CD8-positive, alpha-beta memory T cell (primary cell): Measurements from ENCODE around the gene DGKB. TPM values are rescaled to one million over a fixed set of nuclear protein-coding genes. Genes with fewer than 3 reads are reported as not detected.

Experiments used
- CTCF ChIA-PET: fragments of 350-600 bp; sonication (Branson Sonifier 250); formaldehyde crosslinking; loops from one replicate; lab custom pipeline; 2021; ENCODE audit warnings: antibody characterized with exemption; lab: Charles Lee
- POLR2A ChIA-PET: fragments of 350-600 bp; sonication (Branson Sonifier 250); formaldehyde crosslinking; loops from one replicate; lab custom pipeline; 2021; ENCODE audit warnings: antibody characterized with exemption; lab: Charles Lee
- DNase-seq, 5 donors: peaks; one replicate each; pipeline versions ENCODE4 v3.0.0 to v3.0.0-alpha.2; 2020 to 2022; ENCODE audit warnings: mixed read lengths in 1 of 5
- H3K27ac ChIP-seq: one replicate; pipeline ENCODE4 v1.7.0; 2013; ENCODE audit warnings: low read depth, mild to moderate bottlenecking, low read length, moderate library complexity
- H3K27me3 ChIP-seq: 2 replicates; pipeline ENCODE4 v1.7.0; 2013; ENCODE audit warnings: low read length, mild to moderate bottlenecking; ENCODE audit not compliant: insufficient read depth, poor library complexity, severe bottlenecking
- H3K36me3 ChIP-seq: 2 replicates; pipeline ENCODE4 v1.7.0; 2013; ENCODE audit warnings: mild to moderate bottlenecking, low read length, moderate library complexity; ENCODE audit not compliant: insufficient read depth
- H3K4me1 ChIP-seq: 2 replicates; pipeline ENCODE4 v1.7.0; 2013; ENCODE audit warnings: mild to moderate bottlenecking, low read length, moderate library complexity; ENCODE audit not compliant: insufficient read depth
- H3K4me3 ChIP-seq: 2 replicates; pipeline ENCODE4 v1.7.0; 2013; ENCODE audit warnings: mild to moderate bottlenecking, low read length
- H3K9me3 ChIP-seq: 2 replicates; pipeline ENCODE4 v1.7.0; 2013; ENCODE audit warnings: mild to moderate bottlenecking, low read length
- H3K27ac Mint-ChIP-seq, 8 donors: one replicate each; pipeline ENCODE4 v1.8.0; 2020 to 2021; ENCODE audit warnings: mixed read lengths in 8 of 8, mild to moderate bottlenecking in 6 of 8, inconsistent platforms in 3 of 8, moderate library complexity in 3 of 8
- H3K27me3 Mint-ChIP-seq, 2 donors: one replicate each; pipeline ENCODE4 v1.8.0; 2020 to 2021; ENCODE audit warnings: mixed read lengths in 2 of 2, mild to moderate bottlenecking in 1 of 2, moderate library complexity in 1 of 2
- H3K36me3 Mint-ChIP-seq, 3 donors: one replicate each; pipeline ENCODE4 v1.8.0; 2020 to 2021; ENCODE audit warnings: mixed read lengths in 3 of 3, inconsistent platforms in 1 of 3, mild to moderate bottlenecking in 1 of 3
- H3K4me1 Mint-ChIP-seq, 3 donors: one replicate each; pipeline ENCODE4 v1.8.0; 2020 to 2021; ENCODE audit warnings: mixed read lengths in 3 of 3, inconsistent platforms in 1 of 3, mild to moderate bottlenecking in 1 of 3
- H3K4me3 Mint-ChIP-seq, 7 donors: one replicate each; pipeline ENCODE4 v1.8.0; 2020 to 2021; ENCODE audit warnings: mixed read lengths in 7 of 7, mild to moderate bottlenecking in 6 of 7, moderate library complexity in 4 of 7, inconsistent platforms in 2 of 7
- H3K9me3 Mint-ChIP-seq, 5 donors: one replicate each; pipeline ENCODE4 v1.8.0; 2020 to 2022; ENCODE audit warnings: mixed read lengths in 5 of 5, mild to moderate bottlenecking in 3 of 5, moderate library complexity in 2 of 5, inconsistent platforms in 1 of 5
- polyA plus RNA-seq: library from polyadenylated mRNA; unstranded; fragments of 300-500 nt; fragmentation: Illumina TruSeq; gene quantifications from one replicate; pipeline ENCODE4 v1.2.3, GENCODE V29; 2021
- total RNA-seq, 2 experiments: library from RNA; stranded (reverse); gene quantifications; one replicate each; pipeline ENCODE4 v1.2.3, GENCODE V29; 2021

Gene DGKB
- total and polyA plus RNA-seq, 3 experiments from 2014 or later: not detected

DNA sequence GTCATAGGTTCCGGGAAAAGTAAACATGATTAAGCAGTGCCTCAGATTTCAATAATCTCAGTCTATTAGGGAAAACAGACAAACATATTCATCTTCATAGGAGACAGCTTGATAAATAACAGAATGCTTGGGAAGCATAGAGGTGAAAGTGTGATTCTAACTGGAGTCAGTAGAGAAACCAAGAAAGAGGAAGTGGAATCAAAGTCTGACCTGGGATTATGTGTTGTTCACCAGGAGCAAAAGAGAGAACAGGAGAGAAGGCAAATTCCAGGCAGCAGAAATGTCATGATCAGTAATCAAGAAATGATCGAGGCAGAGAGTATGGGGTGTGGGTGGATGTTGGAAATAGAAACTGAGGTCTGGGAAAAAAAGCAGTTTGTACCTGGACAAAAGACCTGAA is 43.7 kb downstream of the DGKB start:
- no peaks in the 10 kb centered on the region for H3K4me1 ChIP-seq
- H3K27ac ChIP-seq: no peak overlapping the region
- no peaks in the 10 kb centered on the region for H3K9me3 ChIP-seq
- Mint-ChIP-seq H3K4me1 (no peaks in the 10 kb centered on the region), H3K36me3 (no peaks in the 10 kb centered on the region), H3K9me3 (peaks cover 0 to 2% (median 0%) of the 10 kb centered on the region in 5 donors), H3K4me3 (no peak overlapping the region), H3K27me3 (no peaks in the 10 kb centered on the region), H3K27ac (no peak overlapping the region)
- DNase-seq: no peak
- POLR2A ChIA-PET: no interaction called here
- CTCF ChIA-PET: no interaction called here
- H3K4me3 ChIP-seq: no peak overlapping the region
- H3K36me3 ChIP-seq: no peaks in the 10 kb centered on the region
- no peaks in the 10 kb centered on the region for H3K27me3 ChIP-seq

DNA sequence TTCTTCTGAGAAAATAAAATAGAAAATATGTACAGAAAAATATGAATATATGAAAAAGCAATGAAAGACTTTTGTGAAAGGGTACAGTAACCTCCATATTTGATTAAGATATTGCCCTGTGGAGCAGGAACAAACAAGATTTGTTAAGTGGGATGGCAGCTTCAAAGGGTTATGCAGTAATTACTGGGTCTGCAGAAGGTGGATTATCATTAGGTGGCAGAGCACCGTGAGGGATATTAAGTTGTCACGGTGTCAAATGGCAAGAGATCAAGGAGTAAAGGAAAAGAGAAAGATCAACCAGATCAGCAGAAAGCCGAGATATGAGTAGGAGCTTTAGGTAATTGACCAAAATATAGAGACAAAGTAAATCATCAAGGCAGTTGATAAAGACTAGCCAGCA is 44.1 kb downstream of the DGKB start:
- Mint-ChIP-seq H3K36me3 (no peaks in the 10 kb centered on the region), H3K9me3 (peaks cover 0 to 3% (median 0%) of the 10 kb centered on the region in 5 donors), H3K4me3 (no peak overlapping the region), H3K4me1 (no peaks in the 10 kb centered on the region), H3K27ac (no peak overlapping the region), H3K27me3 (no peaks in the 10 kb centered on the region)
- Histone ChIP-seq H3K9me3 (no peaks in the 10 kb centered on the region), H3K27me3 (no peaks in the 10 kb centered on the region), H3K4me3 (no peak overlapping the region), H3K27ac (no peak overlapping the region), H3K4me1 (no peaks in the 10 kb centered on the region), H3K36me3 (no peaks in the 10 kb centered on the region)
- DNase-seq: no peak
- ChIA-PET POLR2A (no interaction called here), CTCF (no interaction called here)

DNA sequence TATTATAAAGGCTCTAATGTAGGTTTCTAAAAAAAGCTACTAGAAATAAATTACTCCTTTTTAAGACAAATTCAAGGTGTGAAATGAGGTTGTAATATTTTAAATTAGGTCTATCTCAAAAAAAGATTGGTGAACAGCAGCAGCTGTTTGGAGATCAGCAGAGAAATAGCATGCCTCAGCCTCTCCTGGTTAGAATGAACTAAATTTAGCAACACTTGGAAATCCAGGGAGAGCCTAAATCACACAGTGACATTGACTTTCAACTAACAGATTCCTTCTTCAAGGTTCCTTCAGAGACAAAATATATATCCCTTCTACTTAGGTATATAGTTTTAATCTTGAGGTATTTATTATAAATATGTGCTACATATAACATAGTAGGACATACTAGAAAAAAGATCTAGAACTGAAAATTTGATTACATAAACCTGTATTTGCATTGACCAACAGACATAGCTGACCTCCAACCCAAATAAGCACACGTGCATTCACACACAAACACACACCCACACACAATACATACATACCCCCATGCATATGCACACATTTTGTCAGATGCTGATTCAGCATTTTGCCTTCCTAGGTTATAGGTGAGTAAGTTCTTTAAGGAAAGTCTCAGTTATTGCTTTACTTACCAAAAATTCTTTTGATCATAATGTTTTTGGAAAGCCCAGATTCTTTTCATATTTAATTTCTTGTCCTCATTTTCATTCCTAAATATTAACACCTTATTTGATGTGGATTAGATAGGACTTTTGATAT is 47.3 kb downstream of the DGKB start:
- Mint-ChIP-seq H3K27ac (no peak overlapping the region), H3K4me1 (no peaks in the 10 kb centered on the region), H3K4me3 (no peak overlapping the region), H3K9me3 (peaks cover 0 to 3% (median 0%) of the 10 kb centered on the region in 5 donors), H3K36me3 (no peaks in the 10 kb centered on the region), H3K27me3 (no peaks in the 10 kb centered on the region)
- DNase-seq: no peak
- Histone ChIP-seq H3K4me1 (no peaks in the 10 kb centered on the region), H3K9me3 (no peaks in the 10 kb centered on the region), H3K36me3 (no peaks in the 10 kb centered on the region), H3K4me3 (no peak overlapping the region), H3K27me3 (no peaks in the 10 kb centered on the region), H3K27ac (no peak overlapping the region)
- CTCF ChIA-PET: no interaction called here
- POLR2A ChIA-PET: no interaction called here

GRCh38 chr7:14854471-14854870 is 48.1 kb downstream of the DGKB start:
- H3K36me3 Mint-ChIP-seq: no peaks in the 10 kb centered on the region
- no peak overlapping the region for H3K4me3 Mint-ChIP-seq
- ChIA-PET POLR2A (no interaction called here), CTCF (no interaction called here)
- Histone ChIP-seq H3K27ac (no peak overlapping the region), H3K4me1 (no peaks in the 10 kb centered on the region), H3K27me3 (no peaks in the 10 kb centered on the region), H3K4me3 (no peak overlapping the region), H3K36me3 (no peaks in the 10 kb centered on the region), H3K9me3 (no peaks in the 10 kb centered on the region)
- H3K27ac Mint-ChIP-seq: no peak overlapping the region
- peaks cover 0 to 10% (median 0%) of the 10 kb centered on the region in 5 donors for H3K9me3 Mint-ChIP-seq
- H3K27me3 Mint-ChIP-seq: no peaks in the 10 kb centered on the region
- H3K4me1 Mint-ChIP-seq: no peaks in the 10 kb centered on the region
- DNase-seq: no peak

- Histone ChIP-seq H3K9me3 (no peaks in the 10 kb centered on the region), H3K36me3 (no peaks in the 10 kb centered on the region), H3K27me3 (no peaks in the 10 kb centered on the region), H3K4me3 (no peak overlapping the region), H3K4me1 (no peaks in the 10 kb centered on the region), H3K27ac (no peak overlapping the region)
- no peak for DNase-seq
- POLR2A ChIA-PET: no interaction called here
- Mint-ChIP-seq H3K9me3 (peaks cover 0 to 10% (median 0%) of the 10 kb centered on the region in 5 donors), H3K27ac (no peak overlapping the region), H3K4me3 (no peak overlapping the region), H3K4me1 (no peaks in the 10 kb centered on the region), H3K36me3 (no peaks in the 10 kb centered on the region), H3K27me3 (no peaks in the 10 kb centered on the region)
- CTCF ChIA-PET: no interaction called here
Observed at GRCh38 chr7:14851610-14852009, 50.9 kb downstream of the DGKB start.

DNA sequence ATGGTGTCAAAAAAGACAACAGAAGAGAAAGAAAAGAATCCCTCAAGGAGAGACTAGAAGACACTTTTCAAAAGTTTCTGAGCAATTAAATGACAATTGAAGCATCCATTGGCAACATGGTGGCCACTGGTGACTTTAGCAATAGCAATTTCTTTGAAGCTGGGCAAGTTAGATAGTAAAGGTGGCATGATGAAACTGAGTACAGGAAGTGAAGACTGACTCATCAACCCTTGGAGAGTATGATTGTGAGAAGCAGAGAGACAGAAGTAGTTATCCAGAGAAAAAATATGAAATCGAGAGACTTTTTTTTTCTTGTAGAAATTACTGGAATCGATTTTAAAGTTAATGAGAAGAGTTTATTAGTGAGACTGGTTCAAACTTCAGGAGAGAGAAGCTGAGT is 52.5 kb downstream of the DGKB start:
- H3K4me1 ChIP-seq: no peaks in the 10 kb centered on the region
- POLR2A ChIA-PET: no interaction called here
- H3K27ac ChIP-seq: no peak overlapping the region
- no peak overlapping the region for H3K27ac Mint-ChIP-seq
- no peaks in the 10 kb centered on the region for H3K27me3 Mint-ChIP-seq
- H3K27me3 ChIP-seq: no peaks in the 10 kb centered on the region
- H3K36me3 ChIP-seq: no peaks in the 10 kb centered on the region
- no peak overlapping the region for H3K4me3 ChIP-seq
- H3K4me1 Mint-ChIP-seq: no peaks in the 10 kb centered on the region
- DNase-seq: no peak
- no peak overlapping the region for H3K4me3 Mint-ChIP-seq
- H3K9me3 Mint-ChIP-seq: peaks cover 0 to 10% (median 0%) of the 10 kb centered on the region in 5 donors
- no peaks in the 10 kb centered on the region for H3K36me3 Mint-ChIP-seq
- no peaks in the 10 kb centered on the region for H3K9me3 ChIP-seq
- CTCF ChIA-PET: no interaction called here

DNA sequence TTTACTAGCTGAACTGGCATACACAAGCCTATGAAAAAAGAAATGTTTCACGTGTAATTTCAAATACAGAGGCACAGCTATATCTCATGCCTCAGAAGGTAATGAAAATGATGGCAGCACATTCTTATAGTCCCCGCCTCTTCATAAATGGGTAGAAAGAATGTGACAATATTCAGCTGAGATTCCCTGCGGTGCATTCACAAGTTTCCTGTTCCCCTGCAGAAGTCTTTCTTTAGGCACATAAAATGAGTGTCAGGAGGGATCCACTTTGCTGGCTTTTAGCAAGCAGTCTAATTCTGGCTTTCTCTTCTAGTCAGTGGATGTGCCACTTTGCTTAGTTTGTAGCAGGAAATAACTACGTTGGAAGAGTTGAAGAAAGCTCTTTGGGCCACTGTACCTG is 56.1 kb downstream of the DGKB start:
- Histone ChIP-seq H3K36me3 (no peaks in the 10 kb centered on the region), H3K27me3 (no peaks in the 10 kb centered on the region), H3K27ac (no peak overlapping the region), H3K4me1 (no peaks in the 10 kb centered on the region), H3K9me3 (no peaks in the 10 kb centered on the region), H3K4me3 (no peak overlapping the region)
- Mint-ChIP-seq H3K27ac (no peak overlapping the region), H3K9me3 (peaks cover 0 to 7% (median 2%) of the 10 kb centered on the region in 5 donors), H3K36me3 (no peaks in the 10 kb centered on the region), H3K4me3 (no peak overlapping the region), H3K4me1 (no peaks in the 10 kb centered on the region), H3K27me3 (no peaks in the 10 kb centered on the region)
- no peak for DNase-seq
- CTCF ChIA-PET: no interaction called here
- POLR2A ChIA-PET: no interaction called here

GRCh38 chr7:14843755-14844154 is 58.8 kb downstream of the DGKB start:
- Histone ChIP-seq H3K9me3 (no peaks in the 10 kb centered on the region), H3K4me3 (no peak overlapping the region), H3K27me3 (no peaks in the 10 kb centered on the region), H3K27ac (no peak overlapping the region), H3K4me1 (no peaks in the 10 kb centered on the region), H3K36me3 (no peaks in the 10 kb centered on the region)
- Mint-ChIP-seq H3K4me1 (no peaks in the 10 kb centered on the region), H3K27me3 (no peaks in the 10 kb centered on the region), H3K27ac (no peak overlapping the region), H3K36me3 (no peaks in the 10 kb centered on the region), H3K4me3 (no peak overlapping the region), H3K9me3 (peaks cover 0 to 4% (median 2%) of the 10 kb centered on the region in 5 donors)
- CTCF ChIA-PET: no interaction called here
- no peak for DNase-seq
- POLR2A ChIA-PET: no interaction called here
